NCI-H510A (cell line): ENCODE data around the gene ERBB2.
"Not testable (repeated sequence)": the region's sequence is repeated elsewhere in the genome, so short reads cannot be mapped to it uniquely, and the experiment has no call there.

Source experiments
- DNase-seq: peaks from one replicate; lab custom pipeline; 2025; lab: John Stamatoyannopoulos, UW

ERBB2 gene

DNA sequence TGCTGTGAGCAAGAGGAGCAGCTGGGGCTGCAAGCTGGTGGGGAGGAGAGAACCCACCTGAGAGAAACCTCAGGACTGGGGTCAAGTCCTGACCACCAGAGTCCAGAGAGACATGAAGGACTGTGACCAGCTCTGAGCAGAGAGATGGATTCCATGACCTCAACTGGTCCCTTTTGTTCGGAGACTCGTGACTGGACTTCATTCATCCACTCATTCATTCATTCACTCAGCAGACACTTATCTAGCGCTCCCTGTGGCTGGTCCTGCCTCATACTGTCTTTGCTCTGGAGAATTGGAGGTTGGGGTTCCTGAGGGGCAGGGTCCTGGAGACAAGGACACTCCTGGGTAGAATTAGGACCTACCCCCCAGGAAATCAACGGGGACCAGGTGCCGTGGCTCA lies 4.0 kb downstream of the ERBB2 start:
- DNase-seq: no peak

DNA sequence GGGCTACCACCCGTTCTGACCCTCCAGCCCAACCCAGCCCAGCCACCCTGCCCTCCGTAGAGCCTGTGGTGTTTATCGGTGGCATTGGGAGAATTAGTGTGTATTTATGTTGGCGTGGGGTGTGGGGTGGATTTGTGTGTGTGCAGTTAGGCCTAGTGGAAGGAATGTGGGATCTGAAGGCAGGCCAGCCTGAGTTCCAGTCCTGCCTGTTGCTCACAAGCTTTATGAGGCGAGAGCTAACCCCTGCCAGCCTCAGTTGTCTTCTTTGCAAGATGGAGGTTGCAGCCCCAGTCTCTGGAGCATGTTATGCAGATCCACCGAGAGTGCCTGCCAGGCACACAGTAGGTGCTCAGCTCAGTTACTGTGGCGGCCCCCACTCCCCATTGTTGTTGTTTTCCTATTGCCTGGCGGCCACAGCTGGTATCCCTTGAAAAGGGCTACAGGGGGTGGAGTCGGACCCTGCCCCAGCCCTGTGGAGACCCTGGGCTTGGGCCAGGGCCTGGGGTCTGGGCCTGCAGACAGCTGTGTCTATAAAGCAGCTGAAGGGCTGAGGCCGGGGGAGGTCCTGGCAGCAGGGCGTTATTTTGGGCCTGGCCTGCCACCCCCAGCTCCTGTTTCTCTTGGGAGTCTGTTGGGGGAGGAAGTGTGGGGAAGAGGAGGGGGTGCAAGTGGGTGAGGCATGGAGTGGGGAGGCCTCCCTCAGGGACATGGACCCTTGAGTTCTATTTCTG lies 5.1 kb downstream of the ERBB2 start:
- DNase-seq: no peak

DNA sequence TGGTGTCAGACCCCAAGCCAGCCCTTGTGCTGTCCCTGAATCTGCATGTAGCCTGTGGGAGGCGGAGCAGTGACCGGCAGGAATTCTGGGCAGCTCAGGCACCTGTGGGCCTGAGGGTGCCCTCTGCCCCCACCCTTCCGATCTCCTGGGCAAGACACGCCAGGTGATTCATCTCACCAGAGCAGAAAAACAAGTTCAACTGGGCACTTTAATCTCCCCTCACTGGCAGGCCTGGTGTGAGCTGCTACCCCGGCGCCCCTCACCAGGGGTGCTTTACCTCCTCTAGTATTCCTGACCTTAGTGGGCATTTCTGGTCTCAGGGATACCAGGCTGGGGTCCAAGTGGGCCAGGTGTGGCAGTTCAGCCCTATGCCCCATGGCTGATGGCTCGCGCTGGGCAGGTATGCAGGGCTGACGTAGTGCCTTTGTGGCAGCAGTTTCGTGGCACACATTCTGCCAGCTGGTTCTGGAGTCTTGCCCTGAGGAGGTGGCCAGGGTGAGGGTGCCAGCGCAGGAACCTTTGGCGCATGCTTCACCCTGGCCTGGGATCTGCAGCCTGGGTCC lies 6.0 kb downstream of the ERBB2 start:
- DNase-seq: peak; percentile 86

DNA sequence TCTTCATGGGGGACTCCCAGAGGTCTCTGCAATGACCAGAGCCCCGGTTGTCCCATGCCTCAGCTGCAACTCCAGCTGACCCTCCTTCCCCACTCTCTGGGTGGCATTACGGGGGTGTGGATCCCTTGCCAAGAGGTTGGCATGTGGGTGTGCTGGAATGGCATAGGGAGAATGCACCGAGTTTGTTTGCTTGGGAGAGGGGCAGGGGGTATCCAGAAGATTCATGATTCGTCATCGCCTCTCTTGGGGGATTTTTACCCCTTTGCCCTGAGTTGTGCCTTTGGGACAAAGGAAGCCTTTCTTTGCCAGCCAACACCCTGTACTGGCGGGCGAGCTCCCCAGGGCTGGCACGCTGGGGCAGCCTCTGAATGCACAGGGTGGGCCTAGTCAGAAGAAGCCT lies 6.5 kb downstream of the ERBB2 start:
- DNase-seq: no peak

DNA sequence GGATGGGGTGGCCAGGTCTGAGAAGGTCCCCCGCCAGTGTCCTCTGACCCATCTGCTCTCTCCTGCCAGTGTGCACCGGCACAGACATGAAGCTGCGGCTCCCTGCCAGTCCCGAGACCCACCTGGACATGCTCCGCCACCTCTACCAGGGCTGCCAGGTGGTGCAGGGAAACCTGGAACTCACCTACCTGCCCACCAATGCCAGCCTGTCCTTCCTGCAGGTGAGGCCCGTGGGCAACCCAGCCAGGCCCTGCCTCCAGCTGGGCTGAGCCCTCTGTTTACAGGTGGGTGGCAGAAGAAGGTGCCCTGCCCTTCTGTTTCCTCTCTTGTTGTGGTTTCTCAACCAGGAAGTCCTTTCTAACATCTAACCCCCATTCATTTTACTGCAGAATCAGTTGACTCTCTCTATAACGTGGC lies 7.1 kb downstream of the ERBB2 start:
- DNase-seq: no peak

DNA sequence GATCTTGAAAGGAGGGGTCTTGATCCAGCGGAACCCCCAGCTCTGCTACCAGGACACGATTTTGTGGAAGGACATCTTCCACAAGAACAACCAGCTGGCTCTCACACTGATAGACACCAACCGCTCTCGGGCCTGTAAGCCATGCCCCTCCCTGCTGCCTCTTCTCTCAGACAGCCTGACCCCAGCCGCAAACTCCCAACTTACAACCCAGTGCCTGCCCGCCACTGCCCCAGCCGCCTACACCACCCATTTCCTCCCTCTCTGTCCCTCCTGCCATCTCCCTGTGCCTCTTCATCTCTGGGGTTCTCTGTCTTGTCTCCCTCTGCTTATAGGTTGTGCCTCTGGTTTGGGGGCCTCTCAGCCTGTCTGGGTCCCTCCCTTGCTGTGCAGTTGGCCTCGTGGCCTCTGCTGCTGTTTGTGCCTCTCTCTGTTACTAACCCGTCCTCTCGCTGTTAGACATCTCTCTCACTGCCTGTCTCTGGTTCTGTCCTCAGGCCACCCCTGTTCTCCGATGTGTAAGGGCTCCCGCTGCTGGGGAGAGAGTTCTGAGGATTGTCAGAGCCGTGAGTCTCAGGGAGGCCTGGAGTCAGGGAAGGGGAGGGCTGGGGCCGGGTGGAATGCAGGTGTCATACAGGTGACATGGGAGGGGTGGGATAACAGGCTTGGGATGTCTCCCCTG lies 9.6 kb downstream of the ERBB2 start:
- DNase-seq: no peak

DNA sequence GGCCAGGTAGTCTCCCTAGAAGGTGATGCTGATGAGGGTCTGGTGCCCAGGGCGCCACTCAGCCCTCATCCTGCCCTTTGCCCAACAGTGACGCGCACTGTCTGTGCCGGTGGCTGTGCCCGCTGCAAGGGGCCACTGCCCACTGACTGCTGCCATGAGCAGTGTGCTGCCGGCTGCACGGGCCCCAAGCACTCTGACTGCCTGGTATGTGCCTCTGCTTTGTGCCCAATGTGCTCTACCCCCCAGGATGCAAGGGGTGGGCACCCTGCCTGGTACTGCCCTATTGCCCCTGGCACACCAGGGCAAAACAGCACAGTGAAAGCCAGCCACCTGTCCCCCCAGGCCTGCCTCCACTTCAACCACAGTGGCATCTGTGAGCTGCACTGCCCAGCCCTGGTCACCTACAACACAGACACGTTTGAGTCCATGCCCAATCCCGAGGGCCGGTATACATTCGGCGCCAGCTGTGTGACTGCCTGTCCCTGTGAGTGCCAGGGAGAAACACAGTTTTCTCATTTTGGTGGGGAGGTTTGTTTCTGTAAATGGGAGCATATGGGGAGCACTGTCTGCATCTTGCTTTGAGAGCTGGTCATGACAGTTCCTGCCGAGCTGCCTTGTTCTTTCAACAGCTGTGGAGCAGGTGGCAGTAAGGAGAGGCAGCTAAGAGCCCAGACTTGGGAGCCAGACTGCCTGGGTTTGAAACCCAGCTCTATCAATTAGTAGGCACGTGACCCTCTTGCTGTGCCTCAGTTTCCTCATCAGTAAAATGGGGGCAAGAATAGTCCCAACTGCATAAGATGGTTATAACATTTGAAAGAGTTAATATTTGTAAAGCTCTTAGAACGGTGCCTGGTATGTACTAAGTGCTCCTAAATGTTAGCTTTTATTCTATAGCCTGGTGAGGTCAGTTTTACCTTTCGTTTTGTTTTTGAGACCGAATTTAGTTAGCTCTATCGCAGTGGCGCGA lies 10.4 kb downstream of the ERBB2 start:
- DNase-seq: no peak

DNA sequence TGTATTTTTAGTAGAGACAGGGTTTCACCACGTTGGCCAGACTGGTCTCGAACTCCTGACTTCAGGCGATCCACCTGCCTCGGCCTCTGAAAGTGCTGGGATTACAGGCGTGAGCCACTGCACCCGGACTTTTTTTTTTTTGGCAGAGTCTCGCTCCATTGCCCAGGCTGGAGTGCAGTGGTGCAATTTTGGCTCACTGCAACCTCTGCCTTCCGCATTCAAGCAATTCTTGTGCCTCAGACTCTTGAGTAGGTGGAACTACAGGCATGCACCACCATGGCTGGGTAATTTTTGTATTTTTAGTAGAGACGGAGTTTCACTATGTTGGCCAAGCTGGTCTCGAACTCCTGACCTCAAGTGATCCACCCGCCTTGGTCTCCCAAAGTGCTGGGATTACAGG lies 11.2 kb downstream of the ERBB2 start:
- DNase-seq: not testable (repeated sequence)

DNA sequence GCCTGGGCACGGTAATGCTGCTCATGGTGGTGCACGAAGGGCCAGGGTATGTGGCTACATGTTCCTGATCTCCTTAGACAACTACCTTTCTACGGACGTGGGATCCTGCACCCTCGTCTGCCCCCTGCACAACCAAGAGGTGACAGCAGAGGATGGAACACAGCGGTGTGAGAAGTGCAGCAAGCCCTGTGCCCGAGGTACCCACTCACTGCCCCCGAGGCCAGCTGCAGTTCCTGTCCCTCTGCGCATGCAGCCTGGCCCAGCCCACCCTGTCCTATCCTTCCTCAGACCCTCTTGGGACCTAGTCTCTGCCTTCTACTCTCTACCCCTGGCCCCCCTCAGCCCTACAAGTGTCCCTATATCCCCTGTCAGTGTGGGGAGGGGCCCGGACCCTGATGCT lies 12.0 kb downstream of the ERBB2 start:
- no peak for DNase-seq

DNA sequence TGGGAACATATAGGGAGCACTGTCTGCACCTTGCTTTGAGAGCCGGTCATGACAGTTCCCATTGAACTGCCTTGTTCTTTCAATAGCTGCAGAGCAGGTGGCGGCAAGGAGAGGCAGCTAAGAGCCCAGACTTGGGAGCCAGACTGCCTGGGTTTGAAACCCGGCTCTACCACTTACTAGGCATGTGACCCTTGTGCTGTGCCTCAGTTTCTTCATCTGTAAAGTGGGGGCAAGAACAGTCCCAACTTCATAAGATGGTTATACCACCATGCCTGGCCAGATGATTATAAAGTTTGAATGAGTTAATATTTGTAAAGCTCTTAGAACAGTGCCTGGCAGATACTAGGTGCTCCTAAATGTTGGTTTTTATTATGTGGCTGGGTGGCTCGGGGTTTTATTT lies 14.4 kb downstream of the ERBB2 start:
- DNase-seq: no peak

DNA sequence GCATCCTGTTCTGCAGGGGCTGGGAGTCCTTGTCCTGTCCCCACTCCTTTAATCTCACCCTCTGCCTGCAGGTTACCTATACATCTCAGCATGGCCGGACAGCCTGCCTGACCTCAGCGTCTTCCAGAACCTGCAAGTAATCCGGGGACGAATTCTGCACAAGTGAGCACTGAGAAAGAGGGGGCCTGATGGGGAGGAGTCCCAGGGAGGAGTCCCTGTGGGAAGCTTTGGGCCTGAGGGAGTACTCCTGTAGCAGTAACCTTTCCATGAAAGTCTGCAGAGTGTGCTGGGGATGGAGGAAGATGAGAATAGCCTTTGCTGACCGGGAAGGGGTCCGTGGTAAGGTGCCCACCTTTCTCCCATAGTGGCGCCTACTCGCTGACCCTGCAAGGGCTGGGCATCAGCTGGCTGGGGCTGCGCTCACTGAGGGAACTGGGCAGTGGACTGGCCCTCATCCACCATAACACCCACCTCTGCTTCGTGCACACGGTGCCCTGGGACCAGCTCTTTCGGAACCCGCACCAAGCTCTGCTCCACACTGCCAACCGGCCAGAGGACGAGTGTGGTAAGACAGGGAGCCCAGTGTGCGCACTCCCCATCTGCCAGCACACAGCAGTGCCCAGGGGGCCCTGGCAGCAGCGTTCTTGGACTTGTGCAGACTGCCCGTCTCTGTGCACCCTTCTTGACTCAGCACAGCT lies 15.7 kb downstream of the ERBB2 start:
- DNase-seq: no peak

DNA sequence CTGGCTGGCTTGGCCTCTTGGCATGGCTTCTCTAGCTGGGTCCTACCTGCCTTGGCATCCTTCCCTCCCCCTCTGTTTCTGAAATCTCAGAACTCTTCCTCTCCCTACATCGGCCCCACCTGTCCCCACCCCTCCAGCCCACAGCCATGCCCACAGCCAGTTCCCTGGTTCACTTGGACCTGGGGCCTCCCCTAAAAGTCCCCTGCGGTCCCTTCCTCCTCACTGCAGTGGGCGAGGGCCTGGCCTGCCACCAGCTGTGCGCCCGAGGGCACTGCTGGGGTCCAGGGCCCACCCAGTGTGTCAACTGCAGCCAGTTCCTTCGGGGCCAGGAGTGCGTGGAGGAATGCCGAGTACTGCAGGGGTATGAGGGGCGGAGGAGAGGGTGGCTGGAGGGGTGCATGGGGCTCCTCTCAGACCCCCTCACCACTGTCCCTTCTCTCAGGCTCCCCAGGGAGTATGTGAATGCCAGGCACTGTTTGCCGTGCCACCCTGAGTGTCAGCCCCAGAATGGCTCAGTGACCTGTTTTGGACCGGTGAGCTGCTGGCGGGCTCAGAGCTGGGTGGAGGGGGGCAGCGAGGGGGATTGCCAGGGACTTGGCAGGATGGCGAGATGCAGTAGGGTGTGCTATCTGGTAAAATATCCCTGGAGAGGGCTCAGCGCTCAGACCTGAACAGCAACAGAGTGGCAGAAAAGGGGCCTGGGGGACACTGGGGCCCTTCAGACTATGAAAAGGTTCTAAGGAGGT lies 16.4 kb downstream of the ERBB2 start:
- DNase-seq: no peak

DNA sequence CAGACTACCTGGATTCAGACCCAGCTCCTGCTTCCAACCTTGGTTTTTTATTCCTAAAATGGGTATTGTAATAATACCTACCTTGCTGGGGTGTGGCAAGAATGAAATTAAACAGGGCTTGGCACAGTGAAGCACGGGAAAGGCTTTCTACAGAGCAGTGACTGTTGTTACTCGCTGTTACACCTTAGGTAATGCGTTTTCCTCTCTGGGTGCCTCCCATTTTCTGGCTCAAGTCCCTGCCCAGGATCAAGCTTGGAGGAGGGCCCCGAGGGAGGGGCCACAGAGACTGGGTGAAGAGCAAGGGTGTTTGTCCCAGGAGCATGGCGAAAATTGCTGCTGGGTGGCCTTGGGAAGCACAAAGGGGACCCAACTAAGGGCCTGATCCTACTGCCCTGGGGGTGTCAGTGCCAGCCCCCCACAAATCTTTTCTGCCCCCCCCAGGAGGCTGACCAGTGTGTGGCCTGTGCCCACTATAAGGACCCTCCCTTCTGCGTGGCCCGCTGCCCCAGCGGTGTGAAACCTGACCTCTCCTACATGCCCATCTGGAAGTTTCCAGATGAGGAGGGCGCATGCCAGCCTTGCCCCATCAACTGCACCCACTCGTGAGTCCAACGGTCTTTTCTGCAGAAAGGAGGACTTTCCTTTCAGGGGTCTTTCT lies 17.1 kb downstream of the ERBB2 start:
- no peak for DNase-seq

DNA sequence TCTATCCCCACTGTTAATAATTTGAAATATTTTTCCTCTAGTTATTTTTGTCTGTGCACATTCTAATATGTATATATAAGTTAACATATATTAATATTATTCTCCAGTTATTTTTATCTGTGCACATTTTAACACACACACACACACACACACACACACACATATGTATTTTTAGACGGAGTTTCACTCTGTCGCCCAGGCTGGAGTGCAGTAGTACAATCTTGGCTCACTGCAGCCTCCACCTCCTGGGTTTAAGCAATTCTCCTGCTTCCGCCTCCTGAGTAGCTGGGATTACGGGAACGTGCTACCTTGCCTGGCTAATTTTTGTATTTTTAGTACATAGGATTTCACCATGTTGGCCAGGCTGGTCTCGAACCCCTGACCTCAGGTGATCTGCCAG lies 17.8 kb downstream of the ERBB2 start:
- DNase-seq: no peak

DNA sequence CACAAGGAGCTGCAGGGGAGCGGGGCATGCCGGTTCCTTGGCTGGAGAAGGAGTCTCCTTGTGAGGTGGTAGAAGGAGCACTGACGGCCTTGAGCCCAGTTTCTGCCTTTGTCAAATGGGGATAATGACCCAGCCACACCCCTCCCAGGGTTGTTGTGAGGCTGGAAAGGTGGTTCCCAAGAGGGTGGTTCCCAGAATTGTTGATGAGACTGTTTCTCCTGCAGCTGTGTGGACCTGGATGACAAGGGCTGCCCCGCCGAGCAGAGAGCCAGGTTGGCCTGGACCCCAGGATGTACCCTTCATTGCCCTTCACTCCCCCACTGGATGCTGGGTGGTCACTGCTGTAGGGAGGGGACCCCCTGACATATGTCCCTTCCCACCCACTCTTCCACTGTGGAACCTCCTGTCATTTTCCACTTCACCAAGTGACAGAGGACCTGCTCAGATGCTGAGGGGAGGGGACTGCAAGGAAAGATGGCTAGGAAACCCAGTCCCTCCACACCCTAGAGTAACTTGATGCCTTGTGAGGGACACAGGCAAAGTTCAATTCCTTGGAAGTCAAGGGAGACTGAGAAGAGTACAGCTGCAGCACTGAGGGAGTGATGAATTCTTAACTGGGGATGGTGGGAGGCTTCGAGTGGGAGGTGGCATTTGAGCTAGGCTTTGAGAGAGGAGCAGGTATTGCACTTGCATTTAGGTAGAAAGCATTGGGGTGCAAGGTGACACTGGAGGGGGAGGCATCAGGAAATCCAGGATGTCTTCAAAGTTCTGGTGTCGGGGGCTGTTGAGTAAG lies 19.9 kb downstream of the ERBB2 start:
- DNase-seq: no peak

DNA sequence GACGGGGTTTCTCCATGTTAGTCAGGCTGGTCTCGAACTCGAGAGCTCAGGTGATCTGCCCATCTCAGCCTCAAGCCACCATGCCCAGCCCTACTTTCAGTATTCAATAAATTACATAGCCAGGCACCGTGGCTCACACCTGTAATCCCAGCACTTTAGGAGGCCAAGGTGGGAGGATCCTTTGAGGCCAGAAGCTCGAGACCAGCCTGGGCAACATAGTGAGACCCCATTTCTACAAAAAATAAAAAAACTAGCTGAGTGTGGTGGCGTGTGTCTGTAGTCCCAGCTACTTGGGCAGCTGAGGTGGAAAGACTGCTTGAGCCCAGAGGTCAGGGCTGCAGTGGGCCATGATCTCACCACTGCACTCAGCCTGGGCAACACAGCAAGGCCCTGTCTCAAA lies 22.2 kb downstream of the ERBB2 start:
- no peak for DNase-seq

DNA sequence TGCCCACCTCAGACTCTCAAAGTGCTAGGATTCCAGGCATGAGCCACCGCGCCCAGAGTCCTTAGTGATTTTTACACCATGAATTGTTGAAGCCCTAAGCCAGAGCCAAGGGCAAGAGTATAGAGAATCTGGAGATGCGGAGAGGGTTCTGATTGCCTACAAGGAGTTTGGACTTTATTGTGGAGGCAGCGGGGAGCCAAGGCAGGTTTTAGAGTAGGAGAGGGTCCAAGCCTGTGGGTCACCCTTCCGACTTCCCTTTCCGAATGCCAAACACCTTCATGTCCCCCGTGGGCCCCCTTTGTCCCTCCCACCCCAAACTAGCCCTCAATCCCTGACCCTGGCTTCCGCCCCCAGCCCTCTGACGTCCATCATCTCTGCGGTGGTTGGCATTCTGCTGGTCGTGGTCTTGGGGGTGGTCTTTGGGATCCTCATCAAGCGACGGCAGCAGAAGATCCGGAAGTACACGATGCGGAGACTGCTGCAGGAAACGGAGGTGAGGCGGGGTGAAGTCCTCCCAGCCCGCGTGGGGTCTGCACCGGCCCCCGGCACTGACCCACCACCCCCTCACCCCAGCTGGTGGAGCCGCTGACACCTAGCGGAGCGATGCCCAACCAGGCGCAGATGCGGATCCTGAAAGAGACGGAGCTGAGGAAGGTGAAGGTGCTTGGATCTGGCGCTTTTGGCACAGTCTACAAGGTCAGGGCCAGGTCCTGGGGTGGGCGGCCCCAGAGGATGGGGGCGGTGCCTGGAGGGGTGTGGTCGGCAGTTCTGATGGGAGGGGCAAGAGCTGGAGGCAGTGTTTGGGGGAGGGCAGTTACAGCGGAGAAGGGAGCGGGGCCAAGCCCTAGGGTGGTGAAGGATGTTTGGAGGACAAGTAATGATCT lies 23.3 kb downstream of the ERBB2 start:
- no peak for DNase-seq

DNA sequence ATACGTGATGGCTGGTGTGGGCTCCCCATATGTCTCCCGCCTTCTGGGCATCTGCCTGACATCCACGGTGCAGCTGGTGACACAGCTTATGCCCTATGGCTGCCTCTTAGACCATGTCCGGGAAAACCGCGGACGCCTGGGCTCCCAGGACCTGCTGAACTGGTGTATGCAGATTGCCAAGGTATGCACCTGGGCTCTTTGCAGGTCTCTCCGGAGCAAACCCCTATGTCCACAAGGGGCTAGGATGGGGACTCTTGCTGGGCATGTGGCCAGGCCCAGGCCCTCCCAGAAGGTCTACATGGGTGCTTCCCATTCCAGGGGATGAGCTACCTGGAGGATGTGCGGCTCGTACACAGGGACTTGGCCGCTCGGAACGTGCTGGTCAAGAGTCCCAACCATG lies 24.9 kb downstream of the ERBB2 start:
- no peak for DNase-seq

DNA sequence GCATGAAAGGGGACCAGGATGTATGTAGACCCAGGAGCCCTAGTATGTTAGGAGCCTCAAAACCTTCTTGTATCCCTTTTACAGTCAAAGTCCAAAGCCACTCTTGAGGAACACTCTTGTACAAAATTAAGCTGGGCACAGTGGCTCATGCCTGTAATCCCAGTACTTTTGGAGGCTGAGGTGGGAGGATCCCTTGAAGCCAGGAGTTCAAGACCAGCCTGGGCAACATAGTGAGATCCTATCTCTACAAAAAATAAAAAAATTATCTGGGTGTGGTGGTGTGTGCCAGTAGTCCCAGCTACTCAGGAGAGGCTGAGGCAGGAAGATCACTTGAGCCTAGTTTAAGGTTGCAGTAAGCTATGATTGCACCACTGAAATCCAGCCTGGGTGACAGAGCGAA lies 26.1 kb downstream of the ERBB2 start:
- DNase-seq: not testable (repeated sequence)
